Anterior cingulate cortex (tissue), 58 donors: Measurements from ENCODE around the gene GALNT5.
A peak's percentile ranks its signal among the peaks of the same experiment; 100 is the strongest.
"Not testable (repeated sequence)": the region's sequence is repeated elsewhere in the genome, so short reads cannot be mapped to it uniquely, and the experiment has no call there.

Source experiments
- DNase-seq, 58 donors: peaks; one replicate each; lab custom pipeline; 2025; lab: John Stamatoyannopoulos, UW

Gene GALNT5

GRCh38 chr2:157324331-157324843 lies 66.9 kb downstream of the GALNT5 start:
- DNase-seq, result no peak

GRCh38 chr2:157325786-157326185 lies 68.3 kb downstream of the GALNT5 start, which contains the start of gene ERMN:
TSS of gene ERMN (minus strand) at chr2:157325824. CDS start at chr2:157325642, 182 bp downstream.
- peak in 39 of 58 donors; percentile 3 to 92 (median 44) for DNase-seq

- peak in 1 of 58 donors; percentile 7 for DNase-seq
These were observed 69.2 kb downstream of the GALNT5 start for GRCh38 chr2:157326698-157327097.

GRCh38 chr2:157327200-157327599 lies 69.7 kb downstream of the GALNT5 start:
- no peak for DNase-seq

- DNase-seq, result peak in 56 of 58 donors; percentile 6 to 89 (median 64)
These were observed 70.4 kb downstream of the GALNT5 start for GRCh38 chr2:157327621-157328500.

GRCh38 chr2:157329524-157329923 lies 72.0 kb downstream of the GALNT5 start:
- no peak for DNase-seq

GRCh38 chr2:157333304-157334047 lies 76.0 kb downstream of the GALNT5 start:
- DNase-seq, result no peak

GRCh38 chr2:157334335-157334734 lies 76.8 kb downstream of the GALNT5 start:
- DNase-seq, result peak in 1 of 58 donors; percentile 13

- no peak for DNase-seq
These were observed 77.3 kb downstream of the GALNT5 start for GRCh38 chr2:157334797-157335196.

GRCh38 chr2:157336137-157337010 lies 78.9 kb downstream of the GALNT5 start:
- peak in 8 of 58 donors; percentile 3 to 31 (median 16) for DNase-seq

- no peak for DNase-seq
These were observed 80.5 kb downstream of the GALNT5 start for GRCh38 chr2:157337978-157338377.

- DNase-seq, result no peak
These were observed 82.6 kb downstream of the GALNT5 start for GRCh38 chr2:157339965-157340655.

GRCh38 chr2:157341381-157341780 lies 83.9 kb downstream of the GALNT5 start:
- not testable (repeated sequence) for DNase-seq

- no peak for DNase-seq
These were observed 88.3 kb downstream of the GALNT5 start for GRCh38 chr2:157345647-157346389.

- DNase-seq, result no peak
These were observed 90.9 kb downstream of the GALNT5 start for GRCh38 chr2:157348291-157348921.

GRCh38 chr2:157349949-157350515 lies 92.5 kb downstream of the GALNT5 start:
- no peak for DNase-seq

- no peak for DNase-seq
These were observed 98.1 kb downstream of the GALNT5 start for GRCh38 chr2:157355618-157356017.

- DNase-seq, result no peak
These were observed 102.1 kb downstream of the GALNT5 start for GRCh38 chr2:157359628-157360027.
